GM12801 (cell line): Measurements from ENCODE around the gene VPS45.

ENCODE experiments used
- CTCF ChIP-seq: IDR thresholded peaks from one replicate; pipeline ENCODE4 v1.5.1; 2011; ENCODE audit warnings: control low read depth; ENCODE audit not compliant: insufficient read length; ENCODE audit errors: extremely low read depth

VPS45 gene

GRCh38 chr1:150110116-150110515, 42.5 kb downstream of the VPS45 start:
- no peak for TF ChIP-seq CTCF

- TF ChIP-seq CTCF, result no peak
These were observed 44.1 kb downstream of the VPS45 start for GRCh38 chr1:150111670-150112069.

- TF ChIP-seq CTCF, result no peak
These were observed 47.5 kb downstream of the VPS45 start for GRCh38 chr1:150115121-150115520.

- no peak for TF ChIP-seq CTCF
These were observed 51.1 kb downstream of the VPS45 start for GRCh38 chr1:150118716-150119115.

- no peak for TF ChIP-seq CTCF
These were observed 53.8 kb downstream of the VPS45 start for GRCh38 chr1:150121236-150121862.

GRCh38 chr1:150126811-150127210, 59.2 kb downstream of the VPS45 start:
- no peak for TF ChIP-seq CTCF

GRCh38 chr1:150127464-150127863, 59.9 kb downstream of the VPS45 start:
- no peak for TF ChIP-seq CTCF
